ENCODE results near the gene SLC35E2B. TPM values are rescaled to one million over a fixed set of nuclear protein-coding genes. Genes with fewer than 3 reads are reported as not detected.
"Not testable (repeated sequence)": the region's sequence is repeated elsewhere in the genome, so short reads cannot be mapped to it uniquely, and the experiment has no call there.

The SLC35E2B gene
- total RNA-seq, 1 experiment from 2014 or later: 51.3 TPM

DNA sequence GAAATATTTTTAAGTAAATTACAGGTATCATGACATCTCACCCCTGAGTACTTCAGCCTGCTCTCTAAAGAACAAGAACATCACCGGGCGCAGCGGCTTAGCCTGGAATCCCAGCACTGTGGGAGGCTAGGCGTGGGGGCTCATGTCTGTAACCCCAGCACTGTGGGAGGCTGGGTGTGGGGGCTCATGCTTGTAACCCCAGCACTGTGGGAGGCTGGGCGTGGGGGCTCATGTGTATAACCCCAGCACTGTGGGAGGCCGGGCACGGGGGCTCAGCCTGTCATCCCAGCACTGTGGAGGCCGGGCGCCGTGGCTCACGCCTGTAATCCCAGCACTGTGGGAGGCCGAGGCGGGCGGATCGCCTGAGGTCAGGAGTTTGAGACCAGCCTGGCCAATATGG, 26.1 kb downstream of the SLC35E2B start (continued):
- TF ChIP-seq, protein P1, sequence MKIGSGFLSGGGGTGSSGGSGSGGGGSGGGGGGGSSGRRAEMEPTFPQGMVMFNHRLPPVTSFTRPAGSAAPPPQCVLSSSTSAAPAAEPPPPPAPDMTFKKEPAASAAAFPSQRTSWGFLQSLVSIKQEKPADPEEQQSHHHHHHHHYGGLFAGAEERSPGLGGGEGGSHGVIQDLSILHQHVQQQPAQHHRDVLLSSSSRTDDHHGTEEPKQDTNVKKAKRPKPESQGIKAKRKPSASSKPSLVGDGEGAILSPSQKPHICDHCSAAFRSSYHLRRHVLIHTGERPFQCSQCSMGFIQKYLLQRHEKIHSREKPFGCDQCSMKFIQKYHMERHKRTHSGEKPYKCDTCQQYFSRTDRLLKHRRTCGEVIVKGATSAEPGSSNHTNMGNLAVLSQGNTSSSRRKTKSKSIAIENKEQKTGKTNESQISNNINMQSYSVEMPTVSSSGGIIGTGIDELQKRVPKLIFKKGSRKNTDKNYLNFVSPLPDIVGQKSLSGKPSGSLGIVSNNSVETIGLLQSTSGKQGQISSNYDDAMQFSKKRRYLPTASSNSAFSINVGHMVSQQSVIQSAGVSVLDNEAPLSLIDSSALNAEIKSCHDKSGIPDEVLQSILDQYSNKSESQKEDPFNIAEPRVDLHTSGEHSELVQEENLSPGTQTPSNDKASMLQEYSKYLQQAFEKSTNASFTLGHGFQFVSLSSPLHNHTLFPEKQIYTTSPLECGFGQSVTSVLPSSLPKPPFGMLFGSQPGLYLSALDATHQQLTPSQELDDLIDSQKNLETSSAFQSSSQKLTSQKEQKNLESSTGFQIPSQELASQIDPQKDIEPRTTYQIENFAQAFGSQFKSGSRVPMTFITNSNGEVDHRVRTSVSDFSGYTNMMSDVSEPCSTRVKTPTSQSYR (CRISPR knock-in tag; IDR thresholded peaks at IDR 0.05): no peak

DNA sequence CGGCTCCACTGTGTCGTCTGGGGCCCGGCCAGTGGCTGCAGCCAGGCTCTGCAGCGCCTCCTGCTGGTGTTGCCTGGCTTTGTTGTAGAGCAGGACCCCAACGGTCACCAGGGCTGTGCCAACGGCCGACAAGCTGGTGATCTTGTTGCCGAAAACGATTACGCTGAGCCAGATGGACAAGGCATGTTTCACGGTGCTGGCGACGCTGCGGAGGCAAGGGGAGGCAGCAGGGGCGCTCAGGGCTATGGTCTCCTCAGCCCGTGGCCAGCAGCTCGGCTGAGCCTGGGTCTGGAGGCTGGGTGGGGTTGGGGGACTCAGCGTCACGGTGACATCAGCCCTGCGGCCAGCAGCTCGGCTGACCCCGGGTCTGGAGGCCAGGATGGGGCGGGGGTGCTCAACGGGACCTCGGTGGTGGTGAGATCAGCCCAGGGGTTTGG, 26.8 kb downstream of the SLC35E2B start:
- H3K36me3 Mint-ChIP-seq: peaks cover 19% of the 10 kb centered on the region
- DNase-seq (ENCODE audit: low spot score) (peak; percentile 72), ATAC-seq (peak; percentile 80)
- TF ChIP-seq, protein P2, sequence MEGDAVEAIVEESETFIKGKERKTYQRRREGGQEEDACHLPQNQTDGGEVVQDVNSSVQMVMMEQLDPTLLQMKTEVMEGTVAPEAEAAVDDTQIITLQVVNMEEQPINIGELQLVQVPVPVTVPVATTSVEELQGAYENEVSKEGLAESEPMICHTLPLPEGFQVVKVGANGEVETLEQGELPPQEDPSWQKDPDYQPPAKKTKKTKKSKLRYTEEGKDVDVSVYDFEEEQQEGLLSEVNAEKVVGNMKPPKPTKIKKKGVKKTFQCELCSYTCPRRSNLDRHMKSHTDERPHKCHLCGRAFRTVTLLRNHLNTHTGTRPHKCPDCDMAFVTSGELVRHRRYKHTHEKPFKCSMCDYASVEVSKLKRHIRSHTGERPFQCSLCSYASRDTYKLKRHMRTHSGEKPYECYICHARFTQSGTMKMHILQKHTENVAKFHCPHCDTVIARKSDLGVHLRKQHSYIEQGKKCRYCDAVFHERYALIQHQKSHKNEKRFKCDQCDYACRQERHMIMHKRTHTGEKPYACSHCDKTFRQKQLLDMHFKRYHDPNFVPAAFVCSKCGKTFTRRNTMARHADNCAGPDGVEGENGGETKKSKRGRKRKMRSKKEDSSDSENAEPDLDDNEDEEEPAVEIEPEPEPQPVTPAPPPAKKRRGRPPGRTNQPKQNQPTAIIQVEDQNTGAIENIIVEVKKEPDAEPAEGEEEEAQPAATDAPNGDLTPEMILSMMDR (IDR thresholded peaks at IDR 0.05): peak; percentile 48; the same call in 1 of the 2 replicates
- TF ChIP-seq RELA (CRISPR knock-in tag; IDR thresholded peaks at IDR 0.05; ENCODE audit: borderline replicate concordance): no peak
- ChIA-PET CTCF (interaction anchor here (0.6 to 2.2 kb wide), 15 partner anchors 12 to 255 kb away, joined by 3 to 48 read pairs (median 3); partner anchors contain the start of genes CDK11A and MIB2), POLR2A (no interaction called here)
- H3K9me3 Mint-ChIP-seq: no peaks in the 10 kb centered on the region
- H3K27ac Mint-ChIP-seq: no peak overlapping the region
- H3K27me3 Mint-ChIP-seq (ENCODE audit: low read depth): no peaks in the 10 kb centered on the region
- H3K4me1 Mint-ChIP-seq: no peaks in the 10 kb centered on the region
- no peak overlapping the region for H3K4me3 Mint-ChIP-seq

DNA sequence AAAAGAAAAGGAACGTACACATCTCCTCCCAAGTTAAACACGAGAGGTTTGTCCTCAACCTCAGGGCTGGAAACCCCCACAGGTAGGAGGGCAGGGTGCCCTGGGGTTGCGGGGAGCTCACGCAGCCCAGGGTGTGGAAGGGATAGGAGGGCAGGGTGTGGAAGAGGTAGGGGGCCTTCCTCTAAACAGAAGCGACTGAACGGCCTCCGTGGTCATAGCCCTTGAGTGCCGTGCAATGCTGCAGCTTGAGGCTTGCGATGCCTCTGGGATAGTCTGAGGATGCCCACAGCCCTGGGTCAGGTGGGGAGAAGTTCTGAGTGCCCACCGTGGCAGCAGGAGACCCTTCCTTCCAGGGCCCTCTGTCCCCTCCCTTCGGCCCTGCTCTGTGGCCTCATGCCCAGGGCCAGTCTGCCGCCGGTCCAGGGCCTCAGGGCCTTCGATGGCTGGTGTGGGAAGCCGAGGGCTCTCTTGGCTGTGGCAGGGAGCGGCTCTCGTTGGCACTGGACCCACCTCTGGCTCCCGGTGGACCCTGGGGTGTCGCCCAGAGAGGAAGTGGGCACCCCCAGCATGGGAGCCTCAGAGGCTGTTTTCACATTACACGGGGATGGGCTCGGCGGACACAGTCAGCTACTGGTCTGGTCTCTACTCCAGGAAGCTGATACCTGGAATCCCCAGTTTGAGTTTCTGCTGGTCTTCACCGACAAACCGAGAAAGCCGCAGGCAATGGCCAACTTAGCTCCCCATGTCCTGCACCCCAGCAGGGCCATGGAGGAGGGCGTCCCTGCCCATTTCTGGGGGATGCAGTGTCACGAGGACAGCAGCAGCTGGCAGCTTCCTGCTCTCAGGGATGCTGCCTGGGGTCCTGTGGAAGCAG, 27.4 kb downstream of the SLC35E2B start:
- peaks cover 15% of the 10 kb centered on the region for H3K36me3 Mint-ChIP-seq
- TF ChIP-seq, protein P3, sequence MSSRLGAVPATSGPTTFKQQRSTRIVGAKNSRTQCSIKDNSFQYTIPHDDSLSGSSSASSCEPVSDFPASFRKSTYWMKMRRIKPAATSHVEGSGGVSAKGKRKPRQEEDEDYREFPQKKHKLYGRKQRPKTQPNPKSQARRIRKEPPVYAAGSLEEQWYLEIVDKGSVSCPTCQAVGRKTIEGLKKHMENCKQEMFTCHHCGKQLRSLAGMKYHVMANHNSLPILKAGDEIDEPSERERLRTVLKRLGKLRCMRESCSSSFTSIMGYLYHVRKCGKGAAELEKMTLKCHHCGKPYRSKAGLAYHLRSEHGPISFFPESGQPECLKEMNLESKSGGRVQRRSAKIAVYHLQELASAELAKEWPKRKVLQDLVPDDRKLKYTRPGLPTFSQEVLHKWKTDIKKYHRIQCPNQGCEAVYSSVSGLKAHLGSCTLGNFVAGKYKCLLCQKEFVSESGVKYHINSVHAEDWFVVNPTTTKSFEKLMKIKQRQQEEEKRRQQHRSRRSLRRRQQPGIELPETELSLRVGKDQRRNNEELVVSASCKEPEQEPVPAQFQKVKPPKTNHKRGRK (CRISPR knock-in tag; IDR thresholded peaks at IDR 0.05; ENCODE audit: borderline replicate concordance): no peak
- TF ChIP-seq, protein P4, sequence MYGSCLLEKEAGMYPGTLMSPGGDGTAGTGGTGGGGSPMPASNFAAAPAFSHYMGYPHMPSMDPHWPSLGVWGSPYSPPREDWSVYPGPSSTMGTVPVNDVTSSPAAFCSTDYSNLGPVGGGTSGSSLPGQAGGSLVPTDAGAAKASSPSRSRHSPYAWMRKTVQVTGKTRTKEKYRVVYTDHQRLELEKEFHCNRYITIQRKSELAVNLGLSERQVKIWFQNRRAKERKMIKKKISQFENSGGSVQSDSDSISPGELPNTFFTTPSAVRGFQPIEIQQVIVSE (CRISPR knock-in tag; IDR thresholded peaks at IDR 0.05; ENCODE audit: borderline replicate concordance): no peak
- no peak for TF ChIP-seq ZNF396 (CRISPR knock-in tag; IDR thresholded peaks at IDR 0.05; ENCODE audit: borderline replicate concordance)
- TF ChIP-seq, protein P5, sequence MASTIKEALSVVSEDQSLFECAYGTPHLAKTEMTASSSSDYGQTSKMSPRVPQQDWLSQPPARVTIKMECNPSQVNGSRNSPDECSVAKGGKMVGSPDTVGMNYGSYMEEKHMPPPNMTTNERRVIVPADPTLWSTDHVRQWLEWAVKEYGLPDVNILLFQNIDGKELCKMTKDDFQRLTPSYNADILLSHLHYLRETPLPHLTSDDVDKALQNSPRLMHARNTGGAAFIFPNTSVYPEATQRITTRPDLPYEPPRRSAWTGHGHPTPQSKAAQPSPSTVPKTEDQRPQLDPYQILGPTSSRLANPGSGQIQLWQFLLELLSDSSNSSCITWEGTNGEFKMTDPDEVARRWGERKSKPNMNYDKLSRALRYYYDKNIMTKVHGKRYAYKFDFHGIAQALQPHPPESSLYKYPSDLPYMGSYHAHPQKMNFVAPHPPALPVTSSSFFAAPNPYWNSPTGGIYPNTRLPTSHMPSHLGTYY (CRISPR knock-in tag; IDR thresholded peaks at IDR 0.05): no peak
- no peak for TF ChIP-seq TEAD4 (CRISPR knock-in tag; IDR thresholded peaks at IDR 0.05)
- TF ChIP-seq SP1 (CRISPR knock-in tag; conservative IDR thresholded peaks at IDR 0.05): no peak
- no peak for TF ChIP-seq GTF2I (CRISPR knock-in tag; conservative IDR thresholded peaks at IDR 0.05)
- TF ChIP-seq, protein P6, sequence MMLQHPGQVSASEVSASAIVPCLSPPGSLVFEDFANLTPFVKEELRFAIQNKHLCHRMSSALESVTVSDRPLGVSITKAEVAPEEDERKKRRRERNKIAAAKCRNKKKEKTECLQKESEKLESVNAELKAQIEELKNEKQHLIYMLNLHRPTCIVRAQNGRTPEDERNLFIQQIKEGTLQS (CRISPR knock-in tag; conservative IDR thresholded peaks at IDR 0.05): no peak
- TF ChIP-seq, protein P7, sequence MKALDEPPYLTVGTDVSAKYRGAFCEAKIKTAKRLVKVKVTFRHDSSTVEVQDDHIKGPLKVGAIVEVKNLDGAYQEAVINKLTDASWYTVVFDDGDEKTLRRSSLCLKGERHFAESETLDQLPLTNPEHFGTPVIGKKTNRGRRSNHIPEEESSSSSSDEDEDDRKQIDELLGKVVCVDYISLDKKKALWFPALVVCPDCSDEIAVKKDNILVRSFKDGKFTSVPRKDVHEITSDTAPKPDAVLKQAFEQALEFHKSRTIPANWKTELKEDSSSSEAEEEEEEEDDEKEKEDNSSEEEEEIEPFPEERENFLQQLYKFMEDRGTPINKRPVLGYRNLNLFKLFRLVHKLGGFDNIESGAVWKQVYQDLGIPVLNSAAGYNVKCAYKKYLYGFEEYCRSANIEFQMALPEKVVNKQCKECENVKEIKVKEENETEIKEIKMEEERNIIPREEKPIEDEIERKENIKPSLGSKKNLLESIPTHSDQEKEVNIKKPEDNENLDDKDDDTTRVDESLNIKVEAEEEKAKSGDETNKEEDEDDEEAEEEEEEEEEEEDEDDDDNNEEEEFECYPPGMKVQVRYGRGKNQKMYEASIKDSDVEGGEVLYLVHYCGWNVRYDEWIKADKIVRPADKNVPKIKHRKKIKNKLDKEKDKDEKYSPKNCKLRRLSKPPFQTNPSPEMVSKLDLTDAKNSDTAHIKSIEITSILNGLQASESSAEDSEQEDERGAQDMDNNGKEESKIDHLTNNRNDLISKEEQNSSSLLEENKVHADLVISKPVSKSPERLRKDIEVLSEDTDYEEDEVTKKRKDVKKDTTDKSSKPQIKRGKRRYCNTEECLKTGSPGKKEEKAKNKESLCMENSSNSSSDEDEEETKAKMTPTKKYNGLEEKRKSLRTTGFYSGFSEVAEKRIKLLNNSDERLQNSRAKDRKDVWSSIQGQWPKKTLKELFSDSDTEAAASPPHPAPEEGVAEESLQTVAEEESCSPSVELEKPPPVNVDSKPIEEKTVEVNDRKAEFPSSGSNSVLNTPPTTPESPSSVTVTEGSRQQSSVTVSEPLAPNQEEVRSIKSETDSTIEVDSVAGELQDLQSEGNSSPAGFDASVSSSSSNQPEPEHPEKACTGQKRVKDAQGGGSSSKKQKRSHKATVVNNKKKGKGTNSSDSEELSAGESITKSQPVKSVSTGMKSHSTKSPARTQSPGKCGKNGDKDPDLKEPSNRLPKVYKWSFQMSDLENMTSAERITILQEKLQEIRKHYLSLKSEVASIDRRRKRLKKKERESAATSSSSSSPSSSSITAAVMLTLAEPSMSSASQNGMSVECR (CRISPR knock-in tag; IDR thresholded peaks at IDR 0.05; ENCODE audit: borderline replicate concordance): no peak
- H3K4me3 Mint-ChIP-seq: no peak overlapping the region
- CTCF ChIA-PET: interaction anchor here (0.9 to 2.2 kb wide), 9 partner anchors 12 to 201 kb away, joined by 3 to 48 read pairs (median 5); partner anchors contain the start of genes CDK11A and MIB2
- DNase-seq (ENCODE audit: low spot score) (no peak), ATAC-seq (no peak)
- H3K27me3 Mint-ChIP-seq (ENCODE audit: low read depth): no peaks in the 10 kb centered on the region
- H3K4me1 Mint-ChIP-seq: no peaks in the 10 kb centered on the region
- no peak overlapping the region for H3K27ac Mint-ChIP-seq
- POLR2A ChIA-PET: no interaction called here
- no peaks in the 10 kb centered on the region for H3K9me3 Mint-ChIP-seq

DNA sequence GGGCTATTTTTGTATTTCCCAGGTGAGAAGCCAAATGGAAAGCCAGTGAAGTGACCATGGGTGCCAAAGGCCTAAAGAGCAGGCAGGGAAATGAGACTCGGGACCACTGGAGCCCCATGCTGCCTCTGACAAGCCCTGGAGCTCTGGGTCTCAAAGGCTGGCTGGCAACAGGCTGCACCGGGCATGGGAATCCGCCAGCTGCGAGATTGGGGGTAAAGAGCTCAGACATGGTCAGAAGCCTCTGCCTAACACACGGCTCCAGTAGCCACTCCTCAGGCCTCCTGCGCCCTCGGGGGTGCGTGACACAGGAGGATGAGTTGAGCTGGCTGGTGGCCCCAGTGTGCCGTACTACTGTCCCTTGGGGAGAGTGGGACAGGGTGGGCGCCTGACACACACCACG, 28.3 kb downstream of the SLC35E2B start:
- H3K36me3 Mint-ChIP-seq: peaks cover 15% of the 10 kb centered on the region
- ATAC-seq; POLR2A ChIA-PET; H3K9me3 Mint-ChIP-seq; H3K27me3 Mint-ChIP-seq (ENCODE audit: low read depth); H3K4me1 Mint-ChIP-seq; H3K4me3 Mint-ChIP-seq; H3K27ac Mint-ChIP-seq; DNase-seq (ENCODE audit: low spot score): not testable (repeated sequence)
- CTCF ChIA-PET: interaction anchor here (2.2 kb wide), 1 partner anchor 15 kb away, joined by 48 read pairs; no protein-coding TSS in a partner anchor
